GM10248 (cell line): ENCODE data around the gene CNTNAP2.

Experiments
- CTCF ChIA-PET: fragments of 300-600 bp; sonication (Branson Sonifier 250); formaldehyde crosslinking; extraction: SDS; loops from one replicate; lab custom pipeline; 2021; ENCODE audit warnings: antibody characterized with exemption; lab: Yijun Ruan, JAX
- POLR2A ChIA-PET: fragments of 350-650 bp; sonication (Branson Sonifier 250); formaldehyde crosslinking; extraction: SDS; loops from one replicate; lab custom pipeline; 2020; ENCODE audit warnings: antibody characterized with exemption; lab: Yijun Ruan, JAX
- DNase-seq: peaks from one replicate; pipeline ENCODE4 v3.0.0; 2012; ENCODE audit errors: extremely low spot score
- CTCF ChIP-seq: IDR thresholded peaks from 2 replicates; pipeline ENCODE4 v1.5.1; 2012; ENCODE audit warnings: mild to moderate bottlenecking, low read depth; ENCODE audit errors: extremely low read depth, missing control alignments, control extremely low read depth

The CNTNAP2 gene

DNA sequence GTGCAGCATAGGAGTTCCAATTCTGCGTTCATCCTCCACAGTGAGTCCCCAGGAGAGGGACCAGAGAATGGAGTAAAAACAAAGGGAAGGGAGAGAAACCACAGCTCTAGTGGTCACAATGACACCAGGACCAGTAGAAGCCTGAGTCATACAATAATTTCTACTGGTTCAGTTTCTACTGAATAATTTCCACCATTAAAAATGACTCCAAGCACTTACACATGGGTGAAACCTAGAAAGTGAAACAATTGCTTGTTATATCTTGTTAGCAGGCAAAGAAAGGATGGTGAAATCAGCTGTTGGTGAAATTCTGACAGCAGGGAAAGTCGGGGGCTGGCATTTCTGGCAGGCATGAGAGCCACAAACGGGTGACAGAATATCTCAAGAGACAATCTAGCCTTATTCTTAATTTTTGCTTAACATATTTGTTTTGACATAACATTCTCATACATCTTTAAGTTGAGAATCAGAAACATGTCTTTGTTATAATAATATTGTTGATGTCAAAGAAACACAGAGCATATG lies 1408.2 kb downstream of the CNTNAP2 start:
- CTCF ChIA-PET, result no interaction called here
- TF ChIP-seq CTCF, result no peak
- POLR2A ChIA-PET, result no interaction called here
- DNase-seq, result no peak

DNA sequence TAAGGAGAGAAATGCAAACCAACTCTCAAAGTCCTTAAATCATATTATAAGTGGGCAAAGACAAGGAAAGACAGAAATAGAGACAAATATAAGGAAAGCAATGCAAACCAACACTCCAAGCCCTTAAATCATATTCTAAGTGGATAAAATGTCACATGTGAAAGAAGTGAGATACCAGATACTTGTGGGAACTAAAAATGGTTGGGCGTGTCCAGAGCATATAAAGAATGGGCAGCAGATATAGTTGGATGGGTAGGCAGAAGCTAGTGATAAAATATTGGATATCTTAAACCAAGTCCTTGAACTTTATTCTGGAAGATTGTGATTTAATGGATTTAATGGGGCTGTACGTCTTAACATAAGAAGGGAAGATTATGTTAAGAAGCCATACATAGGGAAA lies 1408.7 kb downstream of the CNTNAP2 start:
- no peak for TF ChIP-seq CTCF
- DNase-seq, result no peak
- CTCF ChIA-PET, result no interaction called here
- POLR2A ChIA-PET, result no interaction called here

DNA sequence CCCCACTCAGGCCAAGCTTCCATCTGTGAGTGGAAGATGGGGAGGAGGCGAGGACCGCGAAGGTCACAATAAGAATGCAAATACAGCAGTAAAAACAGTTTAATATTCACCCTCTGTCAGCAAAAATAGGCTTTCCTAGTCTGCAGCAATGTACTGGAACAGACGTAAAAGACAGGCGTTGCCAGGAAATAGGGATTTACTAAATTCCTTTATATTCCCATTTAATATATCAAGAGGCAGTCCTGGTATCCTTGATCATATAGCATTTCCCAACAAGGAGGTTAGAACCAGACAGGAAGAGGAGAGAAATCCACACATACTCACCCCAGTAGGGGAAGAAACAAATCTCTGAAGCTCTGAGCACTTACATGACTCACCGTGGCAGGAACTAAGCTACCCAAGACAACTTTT lies 1419.1 kb downstream of the CNTNAP2 start:
- ChIA-PET POLR2A (no interaction called here), CTCF (no interaction called here)
- TF ChIP-seq CTCF, result no peak
- DNase-seq, result no peak

- ChIA-PET CTCF (no interaction called here), POLR2A (no interaction called here)
- no peak for DNase-seq
- TF ChIP-seq CTCF, result no peak
Observed at GRCh38 chr7:147539685-147540084, 1423.1 kb downstream of the CNTNAP2 start.

DNA sequence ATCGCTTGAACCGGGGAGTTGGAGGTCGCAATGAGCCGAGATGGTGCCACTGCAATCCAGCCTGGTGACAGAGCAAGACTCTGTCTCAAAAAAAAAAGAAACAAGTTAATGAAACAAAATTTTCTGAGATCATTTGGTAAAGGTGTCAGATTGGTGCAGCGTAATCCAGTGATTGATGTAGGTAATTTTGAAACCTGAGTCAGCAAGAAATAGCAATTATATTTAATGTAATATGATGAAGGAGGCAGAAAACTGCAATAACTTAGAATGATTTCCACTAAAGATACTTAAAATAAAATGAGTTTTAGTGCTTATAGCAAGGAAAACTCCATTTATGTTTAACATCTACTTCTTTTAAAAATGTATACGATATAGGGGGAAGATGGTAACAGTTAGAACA lies 1424.1 kb downstream of the CNTNAP2 start:
- DNase-seq, result no peak
- ChIA-PET CTCF (no interaction called here), POLR2A (no interaction called here)
- no peak for TF ChIP-seq CTCF

DNA sequence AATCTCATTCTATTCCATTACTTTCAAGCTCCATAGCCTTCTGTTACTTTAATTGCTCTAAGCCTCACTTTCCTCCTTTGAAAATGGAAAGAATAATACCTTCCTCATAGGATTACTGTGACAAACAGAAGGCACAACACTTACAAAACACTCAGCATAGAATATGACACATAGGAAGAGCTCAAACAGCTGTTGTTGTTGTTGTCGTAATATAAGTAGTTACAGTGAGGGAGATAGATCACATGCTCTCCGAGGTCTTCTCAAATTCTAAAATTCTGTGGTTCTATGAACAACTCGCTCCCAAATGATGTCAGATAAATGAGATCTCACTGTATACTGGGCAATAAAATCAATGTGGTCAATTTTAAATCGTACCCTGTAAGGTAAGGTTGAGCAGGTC lies 1424.7 kb downstream of the CNTNAP2 start:
- DNase-seq, result no peak
- CTCF ChIA-PET, result no interaction called here
- TF ChIP-seq CTCF, result no peak
- POLR2A ChIA-PET, result no interaction called here
